OCI-LY7 (cell line): ENCODE results near the gene CSNK1G1. TPM values are rescaled to one million over a fixed set of nuclear protein-coding genes. Genes with fewer than 3 reads are reported as not detected.
"Not testable (repeated sequence)": the region's sequence is repeated elsewhere in the genome, so short reads cannot be mapped to it uniquely, and the experiment has no call there.

Experiments used
- BruUV-seq: library from RNA; stranded (reverse); fragments of 400-500 nt; replicated peaks from 2 replicates; lab custom pipeline; 2021; lab: Mats Ljungman, UMichigan
- CTCF ChIA-PET: fragments of 300-600 bp; sonication (Branson Sonifier 250); formaldehyde crosslinking; loops from one replicate; lab custom pipeline; 2022; ENCODE audit warnings: antibody characterized with exemption; ENCODE audit not compliant: unreplicated experiment; lab: Charles Lee
- POLR2A ChIA-PET: fragments of 300-600 bp; sonication (Branson Sonifier 250); formaldehyde crosslinking; loops from one replicate; lab custom pipeline; 2022; ENCODE audit warnings: antibody characterized with exemption; lab: Charles Lee
- DNase-seq: peaks from one replicate; pipeline ENCODE4 v3.0.0-alpha.2; 2015; ENCODE audit warnings: low spot score
- H2AFZ ChIP-seq: fragments of 200-600 bp; sonication (generic), shearing (Covaris generic); 2 replicates; pipeline ENCODE4 v1.6.1; 2014; ENCODE audit warnings: mild to moderate bottlenecking, antibody characterized with exemption, low read length, moderate library complexity
- H3K27ac ChIP-seq: fragments of 200-600 bp; sonication (generic); 2 replicates; pipeline ENCODE4 v1.5.1; 2014; ENCODE audit warnings: mixed run types, low read depth, mild to moderate bottlenecking, moderate library complexity, low read length, inconsistent platforms; ENCODE audit not compliant: poor library complexity, severe bottlenecking
- H3K36me3 ChIP-seq: fragments of 200-600 bp; sonication (generic); 2 replicates; pipeline ENCODE4 v1.6.1; 2014; ENCODE audit warnings: mild to moderate bottlenecking, antibody characterized with exemption, low read length, moderate library complexity, mixed read lengths; ENCODE audit not compliant: insufficient read depth
- H3K4me1 ChIP-seq: fragments of 200-600 bp; sonication (generic); 2 replicates; pipeline ENCODE4 v1.5.1; 2014; ENCODE audit warnings: mild to moderate bottlenecking, low read length; ENCODE audit not compliant: insufficient read depth, poor library complexity, severe bottlenecking
- H3K4me2 ChIP-seq: fragments of 200-600 bp; sonication (generic); 2 replicates; pipeline ENCODE4 v1.6.1; 2014; ENCODE audit warnings: mild to moderate bottlenecking, low read length
- H3K4me3 ChIP-seq: fragments of 200-600 bp; sonication (generic); 2 replicates; pipeline ENCODE4 v1.5.1; 2014; ENCODE audit warnings: mild to moderate bottlenecking, low read depth, low read length; ENCODE audit not compliant: poor library complexity, severe bottlenecking
- H3K79me2 ChIP-seq: fragments of 200-600 bp; sonication (generic); 2 replicates; pipeline ENCODE4 v1.6.1; 2016; ENCODE audit warnings: low read depth, mild to moderate bottlenecking, low read length, moderate library complexity, mixed read lengths; ENCODE audit not compliant: insufficient read depth
- H3K9me2 ChIP-seq: fragments of 200-600 bp; sonication (generic); 2 replicates; pipeline ENCODE4 v1.6.1; 2016; ENCODE audit warnings: mild to moderate bottlenecking, low read length, mixed read lengths; ENCODE audit not compliant: insufficient read depth
- H3K9me3 ChIP-seq: fragments of 200-600 bp; sonication (generic); 2 replicates; pipeline ENCODE4 v1.6.1; 2014; ENCODE audit warnings: mild to moderate bottlenecking, mixed run types, low read length, mixed read lengths
- H4K20me1 ChIP-seq: fragments of 200-600 bp; sonication (generic); 2 replicates; pipeline ENCODE4 v1.6.1; 2014; ENCODE audit warnings: mild to moderate bottlenecking, antibody characterized with exemption, low read length, moderate library complexity, mixed read lengths; ENCODE audit not compliant: insufficient read depth
- EZH2phosphoT487 ChIP-seq: fragments of 200-600 bp; sonication (generic); IDR thresholded peaks from 2 replicates; pipeline ENCODE4 v1.6.1; 2018; ENCODE audit warnings: low read depth, borderline replicate concordance, mild to moderate bottlenecking, mixed run types, antibody characterized with exemption, low read length, moderate library complexity, mixed read lengths
- intact Hi-C: fragments of 100-400 bp; cut with micrococcal nuclease; formaldehyde crosslinking; loops from one replicate; pipeline ENCODE4 v1.10.0; 2022; ENCODE audit not compliant: unreplicated experiment
- total RNA-seq, 2 experiments: library from RNA; depleted of rRNA in 1 of 2; stranded (reverse); fragments of >200 nt in 1 of 2; shearing (Covaris generic) in 1 of 2; gene quantifications; 2 replicates each; pipeline ENCODE4 v1.2.3, GENCODE V29; 2014 to 2022
- TF ChIP-seq, protein P1 (sequence below): fragments of 200-600 bp; sonication (generic); conservative IDR thresholded peaks from 2 replicates; pipeline ENCODE4 v1.5.1; 2014; ENCODE audit warnings: mild to moderate bottlenecking, antibody characterized with exemption, low read length, moderate library complexity, mixed read lengths

Gene CSNK1G1
- total RNA-seq, 2 experiments from 2014 or later, result 8.8 to 14.1 TPM

DNA sequence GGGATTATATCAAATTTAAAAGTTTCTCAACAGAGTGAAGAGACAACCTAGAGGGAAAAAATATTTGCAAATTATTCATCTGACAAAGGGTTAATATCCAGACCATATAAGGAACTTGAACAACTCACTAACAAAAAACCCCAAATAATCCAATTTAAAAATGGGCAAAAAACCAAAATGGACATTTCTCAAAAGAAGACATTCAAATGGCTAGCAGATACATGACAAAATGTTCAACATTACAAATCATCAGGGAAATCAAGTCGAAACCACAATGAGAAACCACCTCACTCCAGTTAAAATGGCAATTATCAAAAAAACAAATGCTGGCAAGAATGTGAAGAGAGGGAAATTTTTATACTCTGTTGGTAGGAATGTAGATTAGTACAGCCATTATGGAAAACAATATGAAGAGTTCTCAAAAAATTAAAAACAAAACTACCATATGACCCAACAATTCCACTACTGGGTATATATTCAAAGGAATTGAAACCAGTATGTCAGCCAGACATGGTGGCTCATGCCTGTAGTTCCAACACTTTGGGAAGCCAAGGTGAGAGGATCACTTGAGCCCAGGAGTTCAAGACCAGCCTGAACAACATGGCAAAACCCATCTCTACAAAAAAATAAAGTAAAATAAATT lies 88.5 kb downstream of the CSNK1G1 start:
- ChIA-PET POLR2A (no interaction called here), CTCF (no interaction called here)
- Histone ChIP-seq H4K20me1 (no peaks in the 10 kb centered on the region), H3K9me2 (no peaks in the 10 kb centered on the region), H3K36me3 (no peaks in the 10 kb centered on the region; the same call in 1 of the 2 replicates), H3K4me3 (no peak overlapping the region), H2AFZ (no peak overlapping the region), H3K4me2 (no peak overlapping the region), H3K27ac (no peak overlapping the region), H3K79me2 (no peaks in the 10 kb centered on the region), H3K9me3 (peaks cover 4% of the 10 kb centered on the region; the same call in 1 of the 2 replicates), H3K4me1 (no peaks in the 10 kb centered on the region)
- DNase-seq, result no peak
- BruUV-seq, result no TSS peak
- TF ChIP-seq, protein P1, sequence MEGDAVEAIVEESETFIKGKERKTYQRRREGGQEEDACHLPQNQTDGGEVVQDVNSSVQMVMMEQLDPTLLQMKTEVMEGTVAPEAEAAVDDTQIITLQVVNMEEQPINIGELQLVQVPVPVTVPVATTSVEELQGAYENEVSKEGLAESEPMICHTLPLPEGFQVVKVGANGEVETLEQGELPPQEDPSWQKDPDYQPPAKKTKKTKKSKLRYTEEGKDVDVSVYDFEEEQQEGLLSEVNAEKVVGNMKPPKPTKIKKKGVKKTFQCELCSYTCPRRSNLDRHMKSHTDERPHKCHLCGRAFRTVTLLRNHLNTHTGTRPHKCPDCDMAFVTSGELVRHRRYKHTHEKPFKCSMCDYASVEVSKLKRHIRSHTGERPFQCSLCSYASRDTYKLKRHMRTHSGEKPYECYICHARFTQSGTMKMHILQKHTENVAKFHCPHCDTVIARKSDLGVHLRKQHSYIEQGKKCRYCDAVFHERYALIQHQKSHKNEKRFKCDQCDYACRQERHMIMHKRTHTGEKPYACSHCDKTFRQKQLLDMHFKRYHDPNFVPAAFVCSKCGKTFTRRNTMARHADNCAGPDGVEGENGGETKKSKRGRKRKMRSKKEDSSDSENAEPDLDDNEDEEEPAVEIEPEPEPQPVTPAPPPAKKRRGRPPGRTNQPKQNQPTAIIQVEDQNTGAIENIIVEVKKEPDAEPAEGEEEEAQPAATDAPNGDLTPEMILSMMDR, result no peak
- intact Hi-C loops, result loop anchor here (10.0 kb wide), 1 partner anchor 63 kb away; no protein-coding TSS in a partner anchor

DNA sequence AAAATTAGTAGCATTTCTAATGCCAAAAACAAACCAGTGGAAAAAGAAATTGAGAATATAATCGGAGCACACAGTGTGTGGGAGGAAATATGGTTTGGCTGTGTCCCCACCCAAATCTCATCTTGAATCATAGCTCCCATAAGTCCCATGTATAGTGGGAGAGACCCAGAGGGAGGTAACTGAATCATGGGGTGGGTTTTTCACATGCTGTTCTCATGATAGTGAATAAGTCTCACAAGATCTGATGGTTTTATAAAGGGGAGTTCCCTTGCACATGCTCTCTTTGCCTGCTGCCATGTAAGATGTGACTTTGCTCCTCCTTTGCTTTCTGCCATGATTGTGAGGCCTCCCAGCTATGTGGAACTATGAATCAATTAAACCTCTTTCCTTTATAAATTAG lies 90.8 kb downstream of the CSNK1G1 start:
- H3K27ac ChIP-seq, CTCF ChIA-PET, BruUV-seq, DNase-seq, H3K36me3 ChIP-seq, H3K9me2 ChIP-seq, H3K79me2 ChIP-seq, H3K9me3 ChIP-seq, H3K4me1 ChIP-seq, H3K4me3 ChIP-seq, H2AFZ ChIP-seq, H3K4me2 ChIP-seq, POLR2A ChIA-PET, H4K20me1 ChIP-seq: not testable (repeated sequence)
- intact Hi-C loops, result loop anchor here (10.0 kb wide), 1 partner anchor 60 kb away; no protein-coding TSS in a partner anchor

DNA sequence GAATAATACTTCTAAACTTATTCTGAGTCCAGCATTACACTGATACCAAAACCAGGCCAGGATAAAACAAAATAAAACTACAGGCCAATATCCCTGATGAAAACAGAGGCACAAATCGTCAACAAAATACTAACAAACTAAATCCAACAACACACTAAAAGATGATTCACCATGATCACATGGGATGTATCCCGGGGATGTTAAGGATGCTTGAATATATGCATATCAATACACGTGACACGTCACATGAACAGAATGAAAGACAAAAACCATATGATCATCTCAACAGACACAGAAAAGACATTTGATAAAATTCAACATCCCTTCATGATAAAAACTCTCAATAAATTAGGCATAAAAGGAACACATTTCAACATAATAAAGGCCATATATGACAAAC lies 91.5 kb downstream of the CSNK1G1 start:
- TF ChIP-seq, protein P1, result no peak
- TF ChIP-seq EZH2phosphoT487, result no peak
- POLR2A ChIA-PET, result no interaction called here
- no peak overlapping the region for H3K4me2 ChIP-seq
- H3K9me2 ChIP-seq, result no peaks in the 10 kb centered on the region
- no peaks in the 10 kb centered on the region for H3K4me1 ChIP-seq
- CTCF ChIA-PET, result no interaction called here
- no peak overlapping the region for H3K27ac ChIP-seq
- BruUV-seq, result no TSS peak
- H3K4me3 ChIP-seq, result no peak overlapping the region
- intact Hi-C loops, result loop anchor here (10.0 kb wide), 1 partner anchor 60 kb away; no protein-coding TSS in a partner anchor
- no peaks in the 10 kb centered on the region for H4K20me1 ChIP-seq
- H3K9me3 ChIP-seq, result peaks cover 4% of the 10 kb centered on the region; the same call in 1 of the 2 replicates
- no peak overlapping the region for H2AFZ ChIP-seq
- H3K79me2 ChIP-seq, result no peaks in the 10 kb centered on the region
- no peaks in the 10 kb centered on the region; the same call in 1 of the 2 replicates for H3K36me3 ChIP-seq
- DNase-seq, result no peak
